ENCODE data around the gene CERS5. TPM values are rescaled to one million over a fixed set of nuclear protein-coding genes. Genes with fewer than 3 reads are reported as not detected.

The CERS5 gene
- polyA plus RNA-seq, 3 donors: 30.6 to 44.4 (median 38.7) TPM

DNA sequence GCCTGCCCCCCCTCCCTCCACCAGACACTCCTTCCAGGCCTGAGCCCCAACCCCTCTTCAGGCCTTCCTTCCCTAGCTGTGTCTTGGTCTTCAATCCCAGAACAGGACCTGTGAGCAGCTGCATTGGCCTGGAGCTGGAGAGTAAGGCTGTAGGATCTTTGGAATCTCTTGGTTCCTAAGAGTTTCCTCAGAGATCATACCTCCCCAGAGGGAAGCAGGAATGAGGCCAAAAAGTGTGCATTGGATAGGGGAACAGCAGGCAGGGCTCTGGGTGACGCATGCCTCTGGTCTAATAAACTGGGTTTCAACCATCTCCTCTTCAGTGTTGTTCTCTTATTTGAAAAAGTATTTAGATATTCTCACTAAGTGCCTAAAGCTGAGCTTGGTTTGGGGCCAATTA lies 83.9 kb downstream of the CERS5 start:
- no peak overlapping the region for H3K4me3 ChIP-seq (replicated peaks in 1 of 3; ENCODE audit: low read depth in 2 of 3, low read length in 3 of 3)
- H2AFZ ChIP-seq (ENCODE audit: insufficient read depth, low read depth, low read length, poor library complexity, severe bottlenecking): no peak overlapping the region
- peaks cover 9 to 17% of the 10 kb centered on the region in 2 donors for H3K36me3 ChIP-seq (replicated peaks in 1 of 2; ENCODE audit: control insufficient read depth in 1 of 2, insufficient read depth in 2 of 2, low read length in 2 of 2)
- H3K4me1 ChIP-seq (ENCODE audit: control insufficient read depth in 1 of 2, insufficient read depth in 2 of 2, low read length in 2 of 2): peaks cover 11 to 14% of the 10 kb centered on the region in 2 donors
- H3K79me2 ChIP-seq (ENCODE audit: insufficient read depth, low read length): peaks cover 13% of the 10 kb centered on the region
- intact Hi-C loops (cut with micrococcal nuclease): no loop called here
- H3K36me3 Mint-ChIP-seq: peaks cover 17 to 20% of the 10 kb centered on the region in 2 donors
- DNase-seq: no peak
- peak overlapping the region in 1 of 7 donors; percentile 58 for H3K27ac Mint-ChIP-seq
- peaks cover 18% of the 10 kb centered on the region for H3K4me1 Mint-ChIP-seq
- no peaks in the 10 kb centered on the region for H3K9me3 ChIP-seq (replicated peaks in 1 of 2; ENCODE audit: control insufficient read depth in 1 of 2, insufficient read depth in 1 of 2, low read length in 2 of 2)
- 83% methylated on average over 1 of the region's 1 CpG for WGBS (ENCODE audit: insufficient coverage)
- no peak overlapping the region for H3K9ac ChIP-seq (ENCODE audit: insufficient read depth, low read length, poor library complexity, severe bottlenecking)
- H3K4me2 ChIP-seq (replicated peaks; ENCODE audit: extremely low read depth, low read length, poor library complexity, severe bottlenecking): no peak overlapping the region
- TF ChIP-seq, protein P1, sequence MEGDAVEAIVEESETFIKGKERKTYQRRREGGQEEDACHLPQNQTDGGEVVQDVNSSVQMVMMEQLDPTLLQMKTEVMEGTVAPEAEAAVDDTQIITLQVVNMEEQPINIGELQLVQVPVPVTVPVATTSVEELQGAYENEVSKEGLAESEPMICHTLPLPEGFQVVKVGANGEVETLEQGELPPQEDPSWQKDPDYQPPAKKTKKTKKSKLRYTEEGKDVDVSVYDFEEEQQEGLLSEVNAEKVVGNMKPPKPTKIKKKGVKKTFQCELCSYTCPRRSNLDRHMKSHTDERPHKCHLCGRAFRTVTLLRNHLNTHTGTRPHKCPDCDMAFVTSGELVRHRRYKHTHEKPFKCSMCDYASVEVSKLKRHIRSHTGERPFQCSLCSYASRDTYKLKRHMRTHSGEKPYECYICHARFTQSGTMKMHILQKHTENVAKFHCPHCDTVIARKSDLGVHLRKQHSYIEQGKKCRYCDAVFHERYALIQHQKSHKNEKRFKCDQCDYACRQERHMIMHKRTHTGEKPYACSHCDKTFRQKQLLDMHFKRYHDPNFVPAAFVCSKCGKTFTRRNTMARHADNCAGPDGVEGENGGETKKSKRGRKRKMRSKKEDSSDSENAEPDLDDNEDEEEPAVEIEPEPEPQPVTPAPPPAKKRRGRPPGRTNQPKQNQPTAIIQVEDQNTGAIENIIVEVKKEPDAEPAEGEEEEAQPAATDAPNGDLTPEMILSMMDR (IDR thresholded peaks at IDR 0.05): no peak
- H3K27ac ChIP-seq (ENCODE audit: low read depth in 1 of 2, low read length in 2 of 2): no peak overlapping the region
- H3K9me3 Mint-ChIP-seq: peaks cover 0 to 3% (median 0%) of the 10 kb centered on the region in 7 donors
- H3K27me3 Mint-ChIP-seq (ENCODE audit: low read depth in 3 of 3): peaks cover 7 to 12% (median 12%) of the 10 kb centered on the region in 3 donors
- H3K27me3 ChIP-seq (ENCODE audit: control insufficient read depth in 2 of 2, insufficient read depth in 2 of 2, low read length in 2 of 2): no peaks in the 10 kb centered on the region
- no peaks in the 10 kb centered on the region for H4K20me1 ChIP-seq (ENCODE audit: insufficient read depth, low read length)
- H3K4me3 Mint-ChIP-seq: no peak overlapping the region

- Histone ChIP-seq H3K79me2 (ENCODE audit: insufficient read depth, low read length) (peaks cover 13% of the 10 kb centered on the region), H3K4me2 (replicated peaks; ENCODE audit: extremely low read depth, low read length, poor library complexity, severe bottlenecking) (no peak overlapping the region), H3K27ac (ENCODE audit: low read depth in 1 of 2, low read length in 2 of 2) (no peak overlapping the region), H3K27me3 (ENCODE audit: control insufficient read depth in 2 of 2, insufficient read depth in 2 of 2, low read length in 2 of 2) (no peaks in the 10 kb centered on the region), H3K4me3 (replicated peaks in 1 of 3; ENCODE audit: low read depth in 2 of 3, low read length in 3 of 3) (no peak overlapping the region), H4K20me1 (ENCODE audit: insufficient read depth, low read length) (no peaks in the 10 kb centered on the region), H3K4me1 (ENCODE audit: control insufficient read depth in 1 of 2, insufficient read depth in 2 of 2, low read length in 2 of 2) (peaks cover 11 to 14% of the 10 kb centered on the region in 2 donors), H3K36me3 (replicated peaks in 1 of 2; ENCODE audit: control insufficient read depth in 1 of 2, insufficient read depth in 2 of 2, low read length in 2 of 2) (peaks cover 9 to 13% of the 10 kb centered on the region in 2 donors), H3K9ac (ENCODE audit: insufficient read depth, low read length, poor library complexity, severe bottlenecking) (no peak overlapping the region), H2AFZ (ENCODE audit: insufficient read depth, low read depth, low read length, poor library complexity, severe bottlenecking) (no peak overlapping the region), H3K9me3 (replicated peaks in 1 of 2; ENCODE audit: control insufficient read depth in 1 of 2, insufficient read depth in 1 of 2, low read length in 2 of 2) (no peaks in the 10 kb centered on the region)
- peaks cover 7 to 12% (median 12%) of the 10 kb centered on the region in 3 donors for H3K27me3 Mint-ChIP-seq (ENCODE audit: low read depth in 3 of 3)
- peaks cover 0 to 3% (median 0%) of the 10 kb centered on the region in 7 donors for H3K9me3 Mint-ChIP-seq
- H3K4me1 Mint-ChIP-seq: peaks cover 12% of the 10 kb centered on the region
- no peak for DNase-seq
- peak overlapping the region in 1 of 7 donors; percentile 2 for H3K27ac Mint-ChIP-seq
- peaks cover 12 to 13% of the 10 kb centered on the region in 2 donors for H3K36me3 Mint-ChIP-seq
- H3K4me3 Mint-ChIP-seq: no peak overlapping the region
- intact Hi-C loops (cut with micrococcal nuclease): no loop called here
- 100% methylated on average over 1 of the region's 7 CpGs for WGBS (ENCODE audit: insufficient coverage)
- TF ChIP-seq, protein P1 (IDR thresholded peaks at IDR 0.05): no peak
These were observed 84.5 kb downstream of the CERS5 start for GRCh38 chr12:50082644-50083043.
